ENCODE measurements around the gene RNF123. TPM values are rescaled to one million over a fixed set of nuclear protein-coding genes. Genes with fewer than 3 reads are reported as not detected.

The RNF123 gene
- total and polyA plus RNA-seq, 2 donors (not counting 1 experiment from before 2014, with no cell fraction given), result 51.8 to 69.0 TPM

DNA sequence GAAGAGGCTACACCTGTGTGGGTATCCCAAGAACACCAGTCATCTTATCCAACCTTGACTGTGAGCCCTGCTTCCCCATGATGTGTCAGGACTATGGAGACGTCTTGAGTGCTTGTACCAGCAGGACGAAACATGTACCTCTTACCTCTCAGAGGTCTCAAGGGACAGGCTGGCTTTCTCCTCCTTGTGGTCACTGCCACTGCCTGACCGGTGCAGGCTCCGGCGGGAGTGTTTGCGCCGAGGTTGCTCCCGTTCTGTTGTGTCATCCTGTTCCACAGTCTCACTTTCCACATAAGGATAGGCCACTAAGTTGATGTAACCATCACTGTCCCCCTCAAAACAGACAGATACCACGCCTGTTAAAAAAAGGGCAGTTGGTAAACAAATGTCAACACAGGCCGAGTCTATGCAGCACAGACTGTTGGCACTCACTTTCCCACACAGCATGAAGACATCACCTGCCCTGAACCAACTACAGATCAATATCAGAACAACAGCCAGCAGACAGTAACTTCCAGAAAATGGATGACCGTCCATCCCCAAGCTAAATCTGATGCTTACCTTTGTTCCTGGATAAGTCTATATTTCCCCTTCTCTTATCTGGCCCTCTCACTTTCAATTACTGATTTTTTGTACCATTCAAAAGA lies 48.8 kb downstream of the RNF123 start:
- Histone ChIP-seq H3K27ac (ENCODE audit: low read length in 2 of 2) (no peak overlapping the region), H3K27me3 (replicated peaks in 1 of 4; ENCODE audit: control extremely low read depth in 1 of 4, control insufficient read depth in 3 of 4, insufficient read depth in 4 of 4, low read length in 3 of 4) (no peaks in the 10 kb centered on the region), H3K9ac (ENCODE audit: low read length) (no peak overlapping the region), H3K9me3 (ENCODE audit: control extremely low read depth in 1 of 3, control insufficient read depth in 2 of 3, insufficient read depth in 1 of 3, low read length in 2 of 3) (no peaks in the 10 kb centered on the region), H3K4me1 (ENCODE audit: control insufficient read depth in 2 of 2, insufficient read depth in 2 of 2, low read length in 2 of 2) (no peaks in the 10 kb centered on the region), H3K4me3 (ENCODE audit: control extremely low read depth in 1 of 5, extremely low read depth in 1 of 5, insufficient read depth in 1 of 5, low read depth in 2 of 5, low read length in 4 of 5) (no peak overlapping the region), H3K79me2 (ENCODE audit: control insufficient read depth, insufficient read depth, low read length) (peaks cover 33% of the 10 kb centered on the region), H3K36me3 (replicated peaks in 1 of 2; ENCODE audit: control extremely low read depth in 1 of 2, control insufficient read depth in 1 of 2, extremely low read depth in 1 of 2, insufficient read depth in 2 of 2, low read length in 1 of 2) (peaks cover 6 to 57% of the 10 kb centered on the region in 2 experiments), H4K20me1 (ENCODE audit: control insufficient read depth, insufficient read depth, low read length, poor library complexity, severe bottlenecking) (no peaks in the 10 kb centered on the region), H3K4me2 (replicated peaks; ENCODE audit: low read depth, low read length, poor library complexity, severe bottlenecking) (no peak overlapping the region), H2AFZ (ENCODE audit: insufficient read depth, low read depth, low read length, poor library complexity, severe bottlenecking) (no peak overlapping the region)
- no peak overlapping the region for H3K27ac Mint-ChIP-seq
- ChIA-PET CTCF (interaction anchor here (1.1 kb wide), 1 partner anchor 19 kb away, joined by 3 read pairs; the partner anchor contains the start of gene AMIGO3), POLR2A (no interaction called here)
- no peaks in the 10 kb centered on the region for H3K4me1 Mint-ChIP-seq
- intact Hi-C loops (cut with micrococcal nuclease), result no loop called here
- DNase-seq (no peak), ATAC-seq (ENCODE audit: low read depth) (no peak)
- H3K4me3 Mint-ChIP-seq, result no peak overlapping the region
- no peaks in the 10 kb centered on the region for H3K9me3 Mint-ChIP-seq (ENCODE audit: insufficient read depth)
- WGBS (ENCODE audit: insufficient coverage), result 95% methylated on average over 11 of the region's 11 CpGs
- TF ChIP-seq, protein P1, sequence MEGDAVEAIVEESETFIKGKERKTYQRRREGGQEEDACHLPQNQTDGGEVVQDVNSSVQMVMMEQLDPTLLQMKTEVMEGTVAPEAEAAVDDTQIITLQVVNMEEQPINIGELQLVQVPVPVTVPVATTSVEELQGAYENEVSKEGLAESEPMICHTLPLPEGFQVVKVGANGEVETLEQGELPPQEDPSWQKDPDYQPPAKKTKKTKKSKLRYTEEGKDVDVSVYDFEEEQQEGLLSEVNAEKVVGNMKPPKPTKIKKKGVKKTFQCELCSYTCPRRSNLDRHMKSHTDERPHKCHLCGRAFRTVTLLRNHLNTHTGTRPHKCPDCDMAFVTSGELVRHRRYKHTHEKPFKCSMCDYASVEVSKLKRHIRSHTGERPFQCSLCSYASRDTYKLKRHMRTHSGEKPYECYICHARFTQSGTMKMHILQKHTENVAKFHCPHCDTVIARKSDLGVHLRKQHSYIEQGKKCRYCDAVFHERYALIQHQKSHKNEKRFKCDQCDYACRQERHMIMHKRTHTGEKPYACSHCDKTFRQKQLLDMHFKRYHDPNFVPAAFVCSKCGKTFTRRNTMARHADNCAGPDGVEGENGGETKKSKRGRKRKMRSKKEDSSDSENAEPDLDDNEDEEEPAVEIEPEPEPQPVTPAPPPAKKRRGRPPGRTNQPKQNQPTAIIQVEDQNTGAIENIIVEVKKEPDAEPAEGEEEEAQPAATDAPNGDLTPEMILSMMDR (IDR thresholded peaks at IDR 0.05), result no peak
- TF ChIP-seq EZH2 (IDR thresholded peaks at IDR 0.05; ENCODE audit: borderline replicate concordance, insufficient read depth, low read depth, low read length, poor library complexity, severe bottlenecking), result no peak
- no peaks in the 10 kb centered on the region for H3K27me3 Mint-ChIP-seq

DNA sequence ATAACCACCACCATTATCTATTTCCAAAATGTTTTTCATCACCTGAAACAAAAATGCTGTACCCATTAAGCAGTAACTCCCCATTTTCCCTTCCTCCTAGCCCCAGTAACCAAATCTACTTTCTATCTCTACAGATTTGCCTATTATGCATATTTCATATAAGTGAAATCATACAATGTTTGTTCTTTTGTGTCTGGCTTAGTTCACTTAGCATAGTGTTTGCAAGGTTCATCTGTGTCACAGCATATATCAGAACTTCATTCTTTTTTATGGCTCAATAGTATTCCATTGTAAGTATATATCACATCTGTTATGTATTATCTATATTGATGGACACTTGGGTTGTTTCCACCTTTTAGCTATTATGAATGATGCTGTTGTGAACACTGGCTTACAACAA lies 51.1 kb downstream of the RNF123 start:
- Histone ChIP-seq H3K79me2 (ENCODE audit: control insufficient read depth, insufficient read depth, low read length) (peaks cover 46% of the 10 kb centered on the region), H3K9me3 (ENCODE audit: control extremely low read depth in 1 of 3, control insufficient read depth in 2 of 3, insufficient read depth in 1 of 3, low read length in 2 of 3) (no peaks in the 10 kb centered on the region), H3K27ac (ENCODE audit: low read length in 2 of 2) (no peak overlapping the region), H3K4me3 (ENCODE audit: control extremely low read depth in 1 of 5, extremely low read depth in 1 of 5, insufficient read depth in 1 of 5, low read depth in 2 of 5, low read length in 4 of 5) (no peak overlapping the region), H3K27me3 (replicated peaks in 1 of 4; ENCODE audit: control extremely low read depth in 1 of 4, control insufficient read depth in 3 of 4, insufficient read depth in 4 of 4, low read length in 3 of 4) (no peaks in the 10 kb centered on the region), H4K20me1 (ENCODE audit: control insufficient read depth, insufficient read depth, low read length, poor library complexity, severe bottlenecking) (peaks cover 9% of the 10 kb centered on the region), H3K4me2 (replicated peaks; ENCODE audit: low read depth, low read length, poor library complexity, severe bottlenecking) (no peak overlapping the region), H3K4me1 (ENCODE audit: control insufficient read depth in 2 of 2, insufficient read depth in 2 of 2, low read length in 2 of 2) (no peaks in the 10 kb centered on the region), H2AFZ (ENCODE audit: insufficient read depth, low read depth, low read length, poor library complexity, severe bottlenecking) (no peak overlapping the region), H3K9ac (ENCODE audit: low read length) (no peak overlapping the region), H3K36me3 (replicated peaks in 1 of 2; ENCODE audit: control extremely low read depth in 1 of 2, control insufficient read depth in 1 of 2, extremely low read depth in 1 of 2, insufficient read depth in 2 of 2, low read length in 1 of 2) (peaks cover 2 to 49% of the 10 kb centered on the region in 2 experiments)
- CTCF ChIA-PET, result no interaction called here
- Mint-ChIP-seq H3K4me1 (no peaks in the 10 kb centered on the region), H3K27me3 (no peaks in the 10 kb centered on the region), H3K27ac (no peak overlapping the region), H3K9me3 (ENCODE audit: insufficient read depth) (no peaks in the 10 kb centered on the region), H3K4me3 (no peak overlapping the region)
- DNase-seq (no peak), ATAC-seq (ENCODE audit: low read depth) (no peak)
- intact Hi-C loops (cut with micrococcal nuclease), result no loop called here
- TF ChIP-seq EZH2 (IDR thresholded peaks at IDR 0.05; ENCODE audit: borderline replicate concordance, insufficient read depth, low read depth, low read length, poor library complexity, severe bottlenecking), result no peak
- TF ChIP-seq, protein P1 (IDR thresholded peaks at IDR 0.05), result no peak
- POLR2A ChIA-PET, result no interaction called here
